HUES48 (cell line): Measurements from ENCODE around the gene LRPAP1.

ENCODE experiments used
- H3K27ac ChIP-seq: one replicate; pipeline ENCODE4 v1.7.0; 2013; ENCODE audit warnings: low read depth, low read length, inconsistent platforms
- H3K27me3 ChIP-seq: 2 replicates; pipeline ENCODE4 v1.6.1; 2013; ENCODE audit warnings: mild to moderate bottlenecking, low read length; ENCODE audit not compliant: control insufficient read depth, insufficient read depth
- H3K36me3 ChIP-seq: 2 replicates; pipeline ENCODE4 v1.6.1; 2013; ENCODE audit warnings: low read length; ENCODE audit not compliant: control insufficient read depth, insufficient read depth
- H3K4me1 ChIP-seq: 2 replicates; pipeline ENCODE4 v1.6.1; 2013; ENCODE audit warnings: mild to moderate bottlenecking, low read length; ENCODE audit not compliant: control insufficient read depth, insufficient read depth
- H3K4me3 ChIP-seq: 2 replicates; pipeline ENCODE4 v1.5.1; 2013; ENCODE audit warnings: mild to moderate bottlenecking, low read depth, low read length
- H3K9ac ChIP-seq: 2 replicates; pipeline ENCODE4 v1.6.1; 2013; ENCODE audit warnings: mild to moderate bottlenecking, low read depth, low read length, moderate library complexity
- H3K9me3 ChIP-seq: 2 replicates; pipeline ENCODE4 v1.6.1; 2013; ENCODE audit warnings: low read length; ENCODE audit not compliant: control insufficient read depth, insufficient read depth

The LRPAP1 gene

DNA sequence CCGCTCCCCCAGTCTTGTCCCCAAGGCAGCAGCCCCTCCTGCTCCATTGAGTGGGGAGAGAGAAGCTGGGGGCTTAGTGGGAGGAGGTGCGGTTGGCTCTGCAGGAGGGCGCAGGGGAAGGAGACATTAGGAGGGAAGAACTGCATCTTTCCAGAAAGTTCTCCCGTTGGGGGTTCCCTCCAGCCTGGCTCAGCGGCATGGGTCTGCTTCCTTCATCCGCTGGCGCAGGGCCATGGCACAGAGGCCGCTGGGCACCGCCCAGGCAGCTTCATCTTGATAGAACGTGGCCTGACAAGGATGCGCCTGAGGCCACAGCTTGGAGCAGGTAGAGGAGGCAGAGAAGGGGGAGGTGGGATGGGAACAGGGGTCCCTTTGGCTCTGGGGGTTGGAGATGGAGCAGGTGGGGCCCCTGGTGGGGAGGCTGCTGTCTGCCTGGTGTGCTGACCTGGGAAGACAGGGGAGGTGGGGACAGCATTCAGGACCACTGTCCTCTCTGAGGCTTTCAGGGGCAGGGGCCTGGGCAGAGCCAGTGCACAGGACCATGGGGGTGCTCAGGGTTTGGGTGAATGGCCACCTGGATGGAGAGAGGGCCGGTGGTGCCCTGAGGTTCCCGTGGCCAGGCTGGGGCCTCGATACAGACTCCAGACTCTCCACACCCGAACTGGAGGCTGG lies 57.0 kb downstream of the LRPAP1 start:
- Histone ChIP-seq H3K27ac (no peak overlapping the region), H3K4me3 (no peak overlapping the region), H3K36me3 (no peaks in the 10 kb centered on the region), H3K4me1 (no peaks in the 10 kb centered on the region; the same call in 1 of the 2 replicates), H3K9me3 (no peaks in the 10 kb centered on the region), H3K9ac (no peak overlapping the region), H3K27me3 (peaks cover 70% of the 10 kb centered on the region)

DNA sequence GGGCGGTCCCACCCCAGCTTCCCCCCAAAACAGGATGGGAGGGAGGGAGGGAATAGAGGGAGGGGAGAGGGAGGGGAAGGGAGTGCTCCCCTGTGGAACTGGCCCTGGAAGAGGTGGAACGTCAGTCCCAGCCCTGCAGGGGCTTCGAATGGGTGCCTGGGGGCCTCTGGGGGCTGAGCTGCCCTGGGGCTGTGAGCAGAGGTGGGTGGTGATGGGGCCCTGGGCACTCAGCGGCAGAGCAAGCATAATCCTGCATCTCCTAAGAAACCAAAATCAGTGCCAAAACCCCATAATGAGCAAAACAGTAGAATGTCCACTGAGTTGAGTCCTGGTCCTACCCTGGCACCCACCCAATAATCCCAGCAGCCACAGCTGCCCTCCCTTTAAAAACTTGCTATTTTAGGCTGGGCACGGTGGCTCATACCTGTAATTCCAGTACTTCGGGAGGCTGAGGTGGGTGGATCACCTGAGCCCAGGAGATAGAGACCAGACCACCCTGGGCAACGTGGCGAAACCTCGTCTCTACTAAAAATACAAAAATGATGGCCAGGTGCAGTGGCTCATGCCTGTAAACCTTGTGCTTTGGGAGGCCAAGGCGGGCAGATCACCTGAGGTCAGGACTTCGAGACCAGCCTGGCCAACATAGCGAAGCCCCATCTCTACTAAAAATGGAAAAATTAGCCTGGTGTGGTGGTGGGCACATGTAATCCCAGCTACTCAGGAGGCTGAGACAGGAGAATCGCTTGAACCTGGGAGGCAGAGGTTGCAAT lies 58.0 kb downstream of the LRPAP1 start:
- Histone ChIP-seq H3K9me3 (no peaks in the 10 kb centered on the region), H3K4me1 (no peaks in the 10 kb centered on the region; the same call in 1 of the 2 replicates), H3K36me3 (no peaks in the 10 kb centered on the region), H3K27ac (no peak overlapping the region), H3K27me3 (peaks cover 69% of the 10 kb centered on the region), H3K9ac (no peak overlapping the region), H3K4me3 (no peak overlapping the region)

DNA sequence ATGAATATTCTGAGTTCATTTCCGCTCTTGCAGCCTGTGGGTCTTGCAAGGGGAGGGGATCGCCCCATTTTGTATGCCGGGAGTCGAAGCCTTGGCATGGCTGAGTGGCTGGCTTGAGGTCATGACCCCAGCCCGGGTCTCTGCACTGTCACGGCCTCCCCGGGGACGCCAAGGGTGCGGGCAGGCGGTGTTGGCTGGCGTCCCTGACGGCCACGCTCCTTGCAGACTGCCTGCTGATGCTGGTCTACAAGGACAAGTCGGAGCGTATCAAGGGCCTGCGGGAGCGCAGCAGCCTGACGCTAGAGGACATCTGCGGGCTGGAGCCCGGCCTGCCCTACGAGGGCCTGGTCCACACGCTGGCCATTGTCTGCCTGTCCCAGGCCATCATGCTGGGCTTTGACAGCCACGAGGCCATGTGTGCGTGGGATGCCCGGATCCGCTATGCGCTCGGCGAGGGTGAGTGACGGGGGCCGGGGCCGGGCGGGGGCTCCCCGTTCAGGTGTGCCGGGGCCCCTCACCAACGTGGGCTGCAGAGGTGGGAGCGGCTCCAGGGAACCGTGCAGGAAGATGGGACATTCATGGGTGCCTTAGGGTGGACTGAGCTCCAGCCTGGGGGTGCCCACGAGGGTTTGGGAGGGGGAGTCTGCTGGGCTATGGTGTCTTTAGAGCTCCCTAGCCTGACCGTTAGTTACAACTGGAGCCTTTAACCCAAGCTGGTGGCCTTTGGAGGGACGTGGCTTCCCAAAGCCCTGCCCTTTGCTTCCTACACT lies 58.9 kb downstream of the LRPAP1 start:
- no peak overlapping the region for H3K9ac ChIP-seq
- H3K27me3 ChIP-seq, result peaks cover 63% of the 10 kb centered on the region
- no peak overlapping the region for H3K4me3 ChIP-seq
- no peaks in the 10 kb centered on the region; the same call in 1 of the 2 replicates for H3K4me1 ChIP-seq
- H3K27ac ChIP-seq, result no peak overlapping the region
- H3K9me3 ChIP-seq, result no peaks in the 10 kb centered on the region; the same call in 1 of the 2 replicates
- H3K36me3 ChIP-seq, result no peaks in the 10 kb centered on the region

DNA sequence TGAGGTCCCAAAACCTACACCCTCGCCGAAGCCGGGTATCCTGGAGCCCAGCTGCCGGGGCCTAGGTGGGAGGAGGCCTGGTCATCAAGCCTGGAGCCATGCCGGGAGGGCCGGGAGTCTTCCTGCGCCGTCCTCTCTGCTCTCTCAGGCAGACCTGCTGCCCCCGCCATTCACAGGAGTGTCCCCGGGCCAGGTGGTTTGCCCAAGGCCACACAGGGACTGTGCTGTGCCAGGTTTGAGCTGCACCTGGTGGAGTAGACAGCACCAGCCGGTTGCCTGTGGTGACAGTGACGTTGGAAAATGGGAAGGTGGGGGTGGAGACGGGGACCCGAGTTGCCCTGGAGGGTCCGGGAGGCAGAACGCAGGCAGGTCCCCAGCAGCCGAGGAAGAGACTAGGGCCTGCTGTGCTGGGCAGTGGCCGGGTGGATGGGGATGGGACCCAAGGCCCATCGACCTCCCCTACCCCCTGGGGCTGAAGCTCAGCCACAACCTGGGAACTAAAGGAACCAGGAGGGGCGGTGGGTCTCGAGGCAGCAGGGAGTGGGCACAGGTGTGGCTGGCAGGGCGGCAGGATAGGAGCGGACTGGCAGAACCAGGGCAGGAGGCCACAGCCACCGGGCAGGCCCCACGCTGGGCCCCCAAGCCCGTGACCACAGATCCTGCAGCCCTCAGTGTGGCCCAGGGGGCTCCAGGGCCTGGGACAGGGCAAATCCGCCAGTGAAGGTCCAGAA lies 59.6 kb downstream of the LRPAP1 start:
- Histone ChIP-seq H3K4me1 (no peaks in the 10 kb centered on the region; the same call in 1 of the 2 replicates), H3K27ac (no peak overlapping the region), H3K36me3 (no peaks in the 10 kb centered on the region), H3K27me3 (peaks cover 58% of the 10 kb centered on the region), H3K4me3 (no peak overlapping the region), H3K9ac (no peak overlapping the region), H3K9me3 (no peaks in the 10 kb centered on the region; the same call in 1 of the 2 replicates)

DNA sequence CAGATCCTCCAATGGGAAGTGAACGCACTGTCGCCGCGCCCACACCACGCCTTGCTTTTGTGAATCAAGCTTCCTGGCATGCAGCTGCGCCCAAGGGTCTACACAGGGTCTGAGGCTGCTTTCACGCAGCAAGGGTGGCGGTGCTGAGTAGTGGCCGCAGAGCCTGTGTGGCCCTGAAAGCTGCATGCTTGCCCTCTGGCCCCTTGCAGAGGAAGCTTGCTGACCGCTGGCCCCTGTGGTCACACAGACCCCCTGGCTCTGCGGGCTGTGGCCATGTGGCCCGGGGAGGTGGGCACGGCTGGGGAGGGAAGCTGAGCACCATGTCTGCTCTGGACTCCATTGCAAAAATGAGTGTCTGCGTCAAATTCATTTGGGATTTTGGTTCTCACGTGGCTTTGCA lies 60.3 kb downstream of the LRPAP1 start:
- H3K9ac ChIP-seq, result no peak overlapping the region
- no peaks in the 10 kb centered on the region; the same call in 1 of the 2 replicates for H3K4me1 ChIP-seq
- no peaks in the 10 kb centered on the region for H3K36me3 ChIP-seq
- peaks cover 51% of the 10 kb centered on the region for H3K27me3 ChIP-seq
- no peak overlapping the region for H3K27ac ChIP-seq
- H3K4me3 ChIP-seq, result no peak overlapping the region
- H3K9me3 ChIP-seq, result no peaks in the 10 kb centered on the region; the same call in 1 of the 2 replicates

DNA sequence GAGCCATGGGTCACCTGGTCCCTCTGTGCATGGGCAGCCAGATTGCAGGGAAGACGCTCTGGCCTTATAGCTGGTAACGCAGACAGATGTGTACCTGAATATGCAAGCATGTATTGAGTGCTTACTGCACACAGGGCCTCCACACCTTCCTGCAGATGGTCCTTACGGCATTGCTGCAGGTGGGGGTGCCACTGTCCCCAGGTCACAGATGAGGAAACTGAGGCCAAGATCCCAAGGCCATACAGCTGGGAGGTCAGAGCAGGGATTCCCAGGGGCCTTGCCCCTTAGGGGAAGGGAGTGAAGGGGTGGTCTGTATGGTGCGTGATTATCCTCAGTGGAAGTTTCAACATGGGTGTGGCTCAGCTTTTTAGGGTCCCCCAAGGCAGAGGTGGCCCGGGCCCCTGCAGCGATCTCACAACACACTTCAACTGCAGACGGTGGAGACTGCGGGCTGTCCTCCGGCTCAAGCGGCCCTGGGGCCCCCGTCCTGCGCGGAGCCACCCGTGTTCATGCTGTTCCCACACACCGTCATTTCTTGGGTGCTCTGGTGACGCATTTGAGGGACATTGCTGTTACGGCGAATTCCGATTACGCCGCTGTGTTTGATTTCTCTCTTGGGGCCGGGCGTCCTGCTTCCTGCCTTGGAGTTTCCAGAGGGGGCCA lies 61.0 kb downstream of the LRPAP1 start:
- no peak overlapping the region for H3K27ac ChIP-seq
- no peaks in the 10 kb centered on the region; the same call in 1 of the 2 replicates for H3K4me1 ChIP-seq
- H3K9ac ChIP-seq, result no peak overlapping the region
- H3K36me3 ChIP-seq, result no peaks in the 10 kb centered on the region
- no peak overlapping the region for H3K4me3 ChIP-seq
- no peaks in the 10 kb centered on the region; the same call in 1 of the 2 replicates for H3K9me3 ChIP-seq
- H3K27me3 ChIP-seq, result peaks cover 48% of the 10 kb centered on the region

DNA sequence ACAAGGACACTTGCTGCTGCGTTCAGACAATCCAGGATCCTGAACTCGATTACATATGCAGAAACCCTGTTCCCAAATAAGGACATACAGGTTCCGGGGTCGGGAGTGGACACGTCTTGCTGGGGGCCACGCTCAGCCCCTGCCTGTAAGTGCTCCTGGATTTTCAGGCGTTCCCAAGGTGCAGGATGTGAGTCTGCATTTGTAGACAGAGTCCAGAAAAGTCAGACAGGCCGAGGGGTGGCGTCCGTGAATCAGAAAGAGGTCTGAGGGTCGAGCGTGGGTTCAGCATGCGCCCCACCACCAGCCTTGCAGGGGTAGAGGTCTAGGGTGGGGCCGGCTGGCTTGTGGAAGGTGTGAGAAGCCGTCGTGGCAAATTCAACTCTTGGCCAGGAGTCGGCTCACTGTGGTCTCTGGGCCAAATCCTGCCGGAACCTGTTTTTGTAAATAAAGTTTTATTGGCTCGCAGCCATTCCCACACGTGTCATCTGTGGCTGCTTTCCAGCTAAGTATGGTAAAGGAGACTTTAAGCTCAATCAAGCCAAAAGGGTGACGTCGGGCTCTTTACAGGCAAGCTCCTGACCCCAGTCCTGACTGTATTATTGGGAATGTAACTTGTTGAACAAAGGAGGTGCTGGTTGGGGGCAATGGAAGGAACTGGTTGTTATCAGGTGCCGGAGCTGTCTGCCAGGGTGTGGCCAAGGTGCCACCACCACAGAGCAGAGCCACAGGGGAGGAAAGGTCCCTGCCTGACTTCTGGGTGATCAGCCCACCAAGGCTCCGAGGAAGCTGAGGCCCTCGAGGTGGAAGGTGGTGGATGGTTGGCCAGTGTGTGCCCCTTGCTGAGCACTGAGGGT lies 61.8 kb downstream of the LRPAP1 start:
- Histone ChIP-seq H3K27me3 (peaks cover 47% of the 10 kb centered on the region), H3K36me3 (no peaks in the 10 kb centered on the region), H3K9ac (no peak overlapping the region), H3K4me1 (no peaks in the 10 kb centered on the region; the same call in 1 of the 2 replicates), H3K4me3 (no peak overlapping the region), H3K27ac (no peak overlapping the region), H3K9me3 (no peaks in the 10 kb centered on the region; the same call in 1 of the 2 replicates)

DNA sequence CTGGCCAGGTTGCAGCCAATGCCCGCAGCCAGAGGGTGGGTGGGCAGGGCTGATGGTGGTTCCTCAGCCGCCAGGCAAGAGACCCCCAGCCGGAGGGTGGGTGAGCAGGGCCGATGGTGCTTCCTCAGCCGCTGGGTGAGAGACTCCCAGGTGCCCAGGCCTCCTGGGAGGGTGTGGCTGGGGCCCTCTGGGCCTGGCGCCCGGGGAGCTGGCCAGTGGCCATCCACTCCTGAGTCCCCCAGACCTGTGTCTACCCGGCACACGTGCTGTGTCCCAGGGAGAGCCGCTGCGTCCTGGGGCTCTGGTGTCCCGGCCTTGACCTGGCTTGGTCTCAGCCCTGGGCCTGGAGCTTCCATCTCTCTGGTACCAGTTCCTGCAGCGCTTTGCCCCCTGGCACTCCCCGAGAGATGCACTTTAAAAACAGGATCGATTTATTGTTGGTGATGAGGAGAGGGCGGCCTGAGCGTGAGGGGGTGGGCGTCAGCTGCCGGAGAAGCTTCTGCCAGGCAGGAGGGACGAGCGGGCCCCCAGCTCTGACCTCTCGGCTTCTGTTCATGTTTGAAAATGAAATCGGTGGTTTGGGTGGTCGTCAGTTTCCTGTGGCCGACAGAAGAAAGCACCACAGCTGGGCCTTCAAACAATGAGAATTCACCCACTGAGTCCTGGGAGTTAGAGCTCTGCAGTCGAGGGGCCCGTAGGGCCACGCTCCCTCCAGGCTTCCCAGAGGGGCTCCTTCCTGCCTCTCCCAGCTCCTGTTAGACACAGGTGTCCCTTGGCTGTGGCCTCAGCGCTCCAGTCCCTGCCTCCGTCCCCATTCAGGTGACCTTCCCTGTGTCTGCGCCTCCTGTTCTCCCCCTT lies 62.6 kb downstream of the LRPAP1 start:
- Histone ChIP-seq H3K27ac (no peak overlapping the region), H3K4me3 (no peak overlapping the region), H3K36me3 (no peaks in the 10 kb centered on the region), H3K27me3 (peaks cover 47% of the 10 kb centered on the region), H3K9ac (no peak overlapping the region), H3K9me3 (no peaks in the 10 kb centered on the region; the same call in 1 of the 2 replicates), H3K4me1 (no peaks in the 10 kb centered on the region; the same call in 1 of the 2 replicates)

DNA sequence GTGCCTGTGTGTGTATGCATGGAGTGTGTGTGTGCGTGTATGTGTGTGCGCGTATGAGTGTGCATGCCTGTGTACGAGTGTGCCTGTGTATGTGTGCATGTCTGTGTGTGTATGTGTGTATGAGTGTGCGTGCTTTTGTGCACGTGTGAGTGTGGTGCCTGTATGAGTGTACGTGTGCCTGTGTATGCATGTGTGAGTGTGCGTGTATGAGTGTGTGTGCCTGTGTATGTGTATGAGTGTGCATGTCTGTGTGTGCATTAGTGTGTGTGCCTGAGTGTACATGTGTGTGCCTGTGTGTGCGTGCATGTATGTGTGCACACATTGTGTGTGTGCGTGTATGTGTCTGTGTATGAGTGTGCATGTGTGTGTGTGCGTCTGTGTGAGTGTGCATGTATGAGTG lies 63.4 kb downstream of the LRPAP1 start:
- Histone ChIP-seq H3K27me3 (peaks cover 49% of the 10 kb centered on the region), H3K36me3 (no peaks in the 10 kb centered on the region), H3K9me3 (no peaks in the 10 kb centered on the region; the same call in 1 of the 2 replicates), H3K27ac (no peak overlapping the region), H3K9ac (no peak overlapping the region), H3K4me3 (no peak overlapping the region), H3K4me1 (no peaks in the 10 kb centered on the region; the same call in 1 of the 2 replicates)
